Activated CD4-positive, CD25-positive, alpha-beta regulatory T cell (primary cell): Measurements from ENCODE around the gene ELAC1.
"Not testable (repeated sequence)": the region's sequence is repeated elsewhere in the genome, so short reads cannot be mapped to it uniquely, and the experiment has no call there.

Source experiments
- DNase-seq, 4 experiments: peaks; one replicate each; lab custom pipeline; 2025; lab: John Stamatoyannopoulos, UW

ELAC1 gene

DNA sequence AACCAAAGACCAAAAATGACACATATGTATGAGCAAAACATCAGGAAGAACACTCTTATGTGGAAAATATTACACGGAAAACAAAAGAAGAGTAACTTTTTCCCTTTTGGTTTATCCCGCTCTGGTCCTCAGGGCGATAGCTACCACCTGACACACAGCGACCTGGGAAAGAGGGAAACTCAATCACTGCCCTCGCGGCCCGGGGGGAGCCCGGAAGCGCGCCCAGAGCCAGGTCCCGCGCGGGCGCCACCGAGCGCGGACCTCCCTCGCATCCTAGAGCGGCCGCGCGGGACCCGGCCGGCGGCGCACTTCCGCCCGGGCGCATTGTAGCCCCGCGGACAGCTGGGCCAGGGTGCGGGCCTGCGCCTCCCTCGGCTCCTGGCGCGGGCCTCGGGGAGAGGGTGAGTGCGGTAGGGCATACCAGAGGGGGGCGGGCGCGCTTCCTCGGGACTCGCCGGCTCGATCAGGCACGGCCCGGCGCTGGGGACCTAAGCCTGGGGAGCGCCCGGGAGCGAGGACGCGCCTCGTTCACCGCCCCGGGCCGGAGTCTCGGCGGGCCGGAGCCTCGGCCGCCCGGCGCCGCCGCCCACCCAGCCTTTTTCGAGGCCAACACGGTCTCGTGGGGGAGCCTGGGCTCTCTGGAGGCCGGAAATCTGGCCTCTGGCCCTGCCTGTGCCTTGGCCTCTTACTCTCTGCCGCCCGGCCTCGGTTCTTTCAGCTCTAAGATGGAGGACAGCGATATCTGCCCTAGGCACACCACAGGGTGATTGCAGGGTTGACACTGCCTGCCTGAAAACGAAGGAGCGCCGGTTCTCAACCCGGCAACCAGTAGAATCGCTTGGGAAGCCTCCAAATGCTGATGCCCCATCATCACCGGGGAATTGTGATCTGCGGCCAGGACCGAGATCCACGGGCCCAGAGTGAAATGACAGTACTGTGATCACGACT, at the start of gene ELAC1:
ELAC1 (plus strand) TSS at position 327 of the 948 bp plus-strand sequence. CDS start 6,365 bp downstream, outside the sequence.
- peak; percentile 30 to 55 (median 40) for DNase-seq

DNA sequence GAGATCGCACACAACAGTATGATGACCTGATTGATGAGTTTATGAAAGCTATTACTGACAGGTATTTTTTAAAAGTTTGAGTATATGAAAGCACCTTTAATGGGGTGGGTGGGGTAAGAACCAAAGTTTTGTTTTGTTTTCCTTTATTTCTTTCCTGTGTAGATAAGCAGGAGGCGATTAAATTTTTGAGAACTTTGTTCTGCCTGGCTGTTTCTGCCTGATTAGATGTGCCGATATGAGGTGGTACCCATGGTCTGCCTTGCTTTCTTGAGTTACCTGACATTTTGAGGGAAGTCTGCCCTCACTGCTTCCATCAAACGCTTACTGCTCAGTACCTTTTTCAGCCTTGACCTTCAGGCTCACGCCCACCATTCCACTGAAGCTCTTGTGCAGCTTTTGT, 49.7 kb upstream of the ELAC1 start:
- no peak for DNase-seq

- no peak for DNase-seq
Observed at GRCh38 chr18:50924372-50924771, 43.5 kb upstream of the ELAC1 start.

DNA sequence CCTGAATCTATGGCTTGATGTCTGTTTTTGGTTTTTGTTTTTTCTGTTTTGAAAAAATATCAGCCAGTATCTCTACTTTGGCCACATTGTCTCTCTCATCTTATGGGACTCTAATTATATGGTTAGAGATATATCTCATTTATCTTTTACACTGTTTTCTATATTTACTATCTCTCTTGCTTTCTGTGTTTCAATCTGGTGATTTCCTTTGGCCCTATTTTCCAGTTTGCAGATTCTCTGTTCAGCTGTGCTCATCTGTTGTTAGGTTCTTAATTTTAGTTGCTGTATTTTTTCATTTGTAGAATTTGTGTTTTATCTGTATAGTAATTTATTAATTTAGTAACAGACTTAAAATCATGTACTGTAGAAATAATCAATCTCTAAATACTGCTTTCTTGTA, 41.3 kb upstream of the ELAC1 start:
- DNase-seq: no peak

DNA sequence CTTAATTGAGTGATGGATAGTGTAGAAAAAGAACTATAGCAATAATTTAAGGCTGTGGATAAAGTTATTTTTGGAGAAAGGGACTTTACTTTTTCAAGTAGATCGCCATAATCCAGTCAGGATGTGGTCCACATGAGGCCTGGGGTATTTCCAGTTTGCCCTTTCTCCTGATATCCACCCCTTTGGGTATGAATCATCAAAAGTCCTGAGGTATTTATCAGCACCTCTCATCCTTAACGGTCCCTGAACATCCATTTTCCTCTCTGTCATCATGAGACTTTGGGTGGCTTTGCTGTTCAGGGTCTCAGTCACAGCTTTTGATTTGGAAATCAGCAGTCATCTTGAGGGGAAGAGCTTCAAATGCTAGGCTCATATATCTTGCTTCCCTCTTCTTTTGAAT, 39.3 kb upstream of the ELAC1 start:
- DNase-seq: no peak

GRCh38 chr18:50933684-50934083, 34.2 kb upstream of the ELAC1 start:
- no peak for DNase-seq

DNA sequence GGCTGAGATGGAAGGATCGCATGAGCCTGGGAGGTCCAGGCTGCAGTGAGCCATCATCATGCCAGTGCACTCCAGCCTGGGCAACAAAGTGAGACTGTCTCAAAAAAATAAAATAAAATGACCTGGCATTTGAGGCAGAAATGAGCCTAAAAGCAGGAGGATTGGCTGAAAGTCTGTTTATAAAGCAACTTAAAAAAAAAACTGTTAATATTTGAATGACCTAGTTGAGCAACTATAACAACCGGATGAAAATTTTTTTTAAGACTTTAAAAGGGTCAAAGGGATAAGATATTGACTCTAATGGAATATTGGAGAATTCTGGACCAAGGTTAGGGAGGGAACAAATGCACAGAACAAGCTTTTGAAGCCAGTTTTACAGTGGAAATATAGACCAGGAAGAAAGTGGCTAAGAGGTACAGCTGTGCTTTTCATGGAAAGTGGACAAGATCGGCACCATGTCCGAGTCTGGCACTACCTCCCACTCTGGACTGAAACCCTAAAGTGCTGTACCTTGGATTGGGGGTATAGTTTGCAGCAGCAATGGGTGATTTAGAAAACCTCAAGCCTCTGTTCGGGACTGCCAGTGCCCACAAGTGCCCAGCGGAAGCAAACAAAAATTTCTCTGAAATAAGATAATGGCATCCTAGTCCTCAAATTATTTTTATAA, 33.2 kb upstream of the ELAC1 start:
- no peak for DNase-seq

DNA sequence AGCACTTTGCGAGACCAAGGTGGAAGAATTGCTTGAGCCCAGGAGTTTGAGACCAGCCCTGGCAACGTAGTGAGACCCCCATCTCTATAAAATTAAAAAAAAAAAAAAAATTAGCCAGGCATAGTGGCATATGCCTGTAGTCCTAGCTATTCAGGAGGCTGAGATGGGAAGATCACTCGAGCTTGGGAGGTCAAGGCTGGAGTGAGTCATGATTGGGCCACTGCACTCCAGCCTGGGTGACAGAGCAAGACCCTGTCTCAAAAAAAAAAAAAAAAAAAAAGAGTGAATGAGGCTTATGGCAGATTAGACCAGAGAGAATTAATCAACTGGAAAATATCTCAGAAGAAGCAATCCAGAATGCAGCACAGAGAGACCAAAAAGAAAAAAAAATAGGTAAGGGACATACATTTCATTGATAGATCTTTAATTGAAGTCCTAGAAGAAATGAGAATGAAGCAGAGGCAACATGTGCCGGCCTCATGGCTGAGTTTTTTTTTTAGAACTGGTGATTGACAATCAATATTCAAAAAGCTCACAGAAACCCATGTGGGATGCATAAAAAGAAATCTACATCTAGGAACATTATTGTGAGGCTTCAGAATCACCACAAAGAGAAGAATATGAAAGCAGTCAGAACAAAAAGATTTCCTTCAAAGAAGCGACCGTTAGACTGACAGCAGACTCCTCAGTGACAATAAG, 32.2 kb upstream of the ELAC1 start:
- no peak for DNase-seq

DNA sequence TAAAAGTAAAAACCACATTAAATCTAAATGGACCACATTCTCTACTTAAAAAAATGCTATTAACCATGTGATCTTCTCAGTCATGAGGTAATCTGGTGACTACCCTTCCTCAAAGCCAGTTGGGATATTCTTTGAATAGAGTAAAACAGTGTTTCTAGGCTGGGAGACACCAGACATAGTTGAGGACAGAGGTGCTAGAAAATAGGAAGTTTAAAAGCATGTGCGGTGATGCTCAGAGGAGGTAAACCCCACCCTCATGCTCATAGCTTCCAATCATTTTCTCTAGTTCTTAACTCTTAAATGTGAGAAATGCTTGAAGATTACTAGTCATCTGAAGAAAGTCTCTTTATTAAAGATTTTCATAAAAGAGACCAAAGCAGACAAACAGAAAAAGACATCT, 30.7 kb upstream of the ELAC1 start:
- no peak for DNase-seq

- no peak for DNase-seq
Observed at GRCh38 chr18:50938912-50939311, 28.9 kb upstream of the ELAC1 start.

- DNase-seq: no peak
Observed at GRCh38 chr18:50944245-50944932, 23.5 kb upstream of the ELAC1 start.

GRCh38 chr18:50945918-50946317, 21.9 kb upstream of the ELAC1 start:
- not testable (repeated sequence) for DNase-seq

DNA sequence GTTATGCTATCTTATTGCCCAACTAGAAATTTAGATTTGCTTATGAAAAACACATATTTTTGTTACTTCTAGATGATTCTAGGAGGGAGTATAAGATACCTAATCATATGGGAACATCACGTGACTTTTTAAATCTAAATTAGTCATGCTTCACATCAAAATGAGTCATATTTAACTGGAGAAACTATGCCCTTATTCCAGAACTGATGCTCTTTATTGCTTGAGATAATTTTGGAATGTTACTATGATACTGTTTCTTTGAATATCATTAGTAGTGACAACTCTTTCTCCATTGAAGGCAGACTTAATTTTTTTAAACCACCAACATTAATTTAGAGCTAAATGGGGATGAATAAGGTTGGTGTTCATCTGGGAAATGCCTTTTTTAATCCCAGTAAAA, 19.9 kb upstream of the ELAC1 start:
- no peak for DNase-seq

DNA sequence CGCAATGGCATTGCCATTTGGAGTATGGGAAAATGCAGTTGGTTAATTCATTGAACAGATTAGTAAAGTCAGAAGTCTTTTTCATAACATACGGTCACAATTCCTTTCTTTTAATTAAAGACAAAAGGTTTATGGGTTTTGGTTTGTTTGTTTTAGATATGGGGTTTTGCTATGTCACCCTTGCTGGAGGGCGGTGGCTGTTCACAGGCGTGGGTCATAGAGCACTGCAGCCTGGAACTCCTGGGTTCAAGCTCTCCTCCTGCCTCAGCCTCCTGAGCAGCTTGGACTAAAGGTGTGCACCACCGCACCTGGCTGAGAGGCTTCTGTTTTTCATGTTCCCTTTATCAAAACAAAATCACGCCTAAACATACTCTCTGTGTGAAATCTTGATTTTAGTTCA, 18.7 kb upstream of the ELAC1 start:
- no peak for DNase-seq

GRCh38 chr18:50950626-50951025, 17.2 kb upstream of the ELAC1 start:
- no peak for DNase-seq

GRCh38 chr18:50953822-50954221, 14.0 kb upstream of the ELAC1 start:
- no peak for DNase-seq

GRCh38 chr18:50955253-50955652, 12.6 kb upstream of the ELAC1 start:
- no peak for DNase-seq

DNA sequence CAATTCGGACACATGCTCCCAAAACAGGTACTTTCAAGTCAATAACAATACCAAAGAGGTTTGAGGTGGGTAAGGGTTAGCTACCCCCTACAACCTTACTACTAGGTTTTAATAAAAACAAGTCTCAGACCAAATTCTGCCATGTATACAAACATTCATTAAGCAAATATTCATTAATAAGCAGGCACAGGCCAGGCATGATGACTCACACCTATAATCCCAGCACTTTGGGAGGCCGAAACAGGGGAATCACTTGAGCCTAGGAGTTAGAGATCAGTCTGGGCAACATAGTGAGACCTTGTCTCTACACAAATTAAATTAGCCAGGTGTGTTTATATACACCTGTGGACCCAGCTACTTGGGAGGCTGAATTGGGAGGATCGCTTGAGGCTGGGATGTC, 11.7 kb upstream of the ELAC1 start:
- no peak for DNase-seq

GRCh38 chr18:50961974-50962373, 5.9 kb upstream of the ELAC1 start:
- no peak for DNase-seq

DNA sequence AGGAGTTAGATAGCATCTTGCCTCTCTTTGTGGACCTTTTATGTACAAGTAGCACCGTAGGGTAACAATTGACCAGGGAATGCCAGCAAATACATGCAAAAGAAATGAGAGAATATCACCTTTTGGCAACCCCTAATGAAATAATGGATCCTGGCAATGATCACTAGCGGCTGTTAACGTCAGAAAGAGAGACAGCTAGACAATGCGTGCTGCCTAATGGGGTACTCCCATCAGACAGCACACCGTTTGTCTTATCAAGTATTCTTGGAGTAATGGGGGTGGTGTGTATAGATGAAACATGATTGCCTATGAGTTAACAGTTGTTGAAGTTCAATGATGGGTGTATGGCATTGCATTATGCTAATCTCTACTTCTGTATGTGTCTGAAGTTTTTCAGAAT, 1.6 kb downstream of the ELAC1 start:
- no peak for DNase-seq

- DNase-seq: no peak
Observed at GRCh38 chr18:50970006-50970405, 2.2 kb downstream of the ELAC1 start.

- not testable (repeated sequence) for DNase-seq
Observed at GRCh38 chr18:50972404-50972803, 4.6 kb downstream of the ELAC1 start.
